Measurements from ENCODE around the gene NPAS4.
"Not testable (repeated sequence)": the region's sequence is repeated elsewhere in the genome, so short reads cannot be mapped to it uniquely, and the experiment has no call there.

NPAS4 gene

GRCh38 chr11:66457826-66458225 lies 37.0 kb downstream of the NPAS4 start:
- no peak for DNase-seq

- no peak for DNase-seq
Measured at GRCh38 chr11:66459138-66459778, 38.4 kb downstream of the NPAS4 start.

- DNase-seq: no peak
Measured at GRCh38 chr11:66462010-66462409, 41.2 kb downstream of the NPAS4 start.

GRCh38 chr11:66462911-66463310 lies 42.1 kb downstream of the NPAS4 start:
- DNase-seq: no peak

GRCh38 chr11:66464116-66464515 lies 43.3 kb downstream of the NPAS4 start:
- DNase-seq: not testable (repeated sequence)

GRCh38 chr11:66464916-66465315 lies 44.1 kb downstream of the NPAS4 start:
- DNase-seq: no peak

- no peak for DNase-seq
Measured at GRCh38 chr11:66465373-66466224, 44.8 kb downstream of the NPAS4 start.

- DNase-seq: peak; percentile 89
Measured at GRCh38 chr11:66466225-66467033, 45.6 kb downstream of the NPAS4 start, which contains the start of gene PELI3. Gene PELI3 (plus strand): TSS chr11:66466905. CDS start chr11:66468129, 1,224 bp downstream.

- DNase-seq: peak; percentile 40
Measured at GRCh38 chr11:66467034-66467659, 46.3 kb downstream of the NPAS4 start.

GRCh38 chr11:66467756-66468155 lies 46.9 kb downstream of the NPAS4 start:
- no peak for DNase-seq

GRCh38 chr11:66468691-66469090 lies 47.9 kb downstream of the NPAS4 start:
- DNase-seq: no peak

- no peak for DNase-seq
Measured at GRCh38 chr11:66469441-66469840, 48.6 kb downstream of the NPAS4 start.

GRCh38 chr11:66470015-66470414 lies 49.2 kb downstream of the NPAS4 start:
- DNase-seq: no peak

- DNase-seq: no peak
Measured at GRCh38 chr11:66471142-66471541, 50.3 kb downstream of the NPAS4 start.

GRCh38 chr11:66472054-66472453 lies 51.2 kb downstream of the NPAS4 start:
- DNase-seq: no peak

- DNase-seq: no peak
Measured at GRCh38 chr11:66473167-66473566, 52.3 kb downstream of the NPAS4 start.

- no peak for DNase-seq
Measured at GRCh38 chr11:66473608-66474515, 53.0 kb downstream of the NPAS4 start.

- no peak for DNase-seq
Measured at GRCh38 chr11:66475349-66476172, 54.7 kb downstream of the NPAS4 start.

All from EL (cell line).